Measurements from ENCODE around the gene OBSCN.

Gene OBSCN

GRCh38 chr1:228190778-228191177 is 17.1 kb upstream of the OBSCN start:
- no peak for DNase-seq

- no peak for DNase-seq
Measured at GRCh38 chr1:228194436-228194835, 13.4 kb upstream of the OBSCN start.

- DNase-seq, result no peak
Measured at GRCh38 chr1:228194921-228195812, 12.7 kb upstream of the OBSCN start.

GRCh38 chr1:228197555-228198147 is 10.2 kb upstream of the OBSCN start:
- DNase-seq, result no peak

GRCh38 chr1:228198977-228199590 is 8.8 kb upstream of the OBSCN start:
- DNase-seq, result no peak

GRCh38 chr1:228204958-228205357 is 2.9 kb upstream of the OBSCN start:
- no peak for DNase-seq

GRCh38 chr1:228205526-228206436 is 2.1 kb upstream of the OBSCN start:
- no peak for DNase-seq

- peak; percentile 55 for DNase-seq
Measured at GRCh38 chr1:228206582-228207351, 1.1 kb upstream of the OBSCN start.

- no peak for DNase-seq
Measured at GRCh38 chr1:228207381-228207810, 448 bp upstream of the OBSCN start.

- no peak for DNase-seq
Measured at GRCh38 chr1:228208831-228209551, 1.1 kb downstream of the OBSCN start.

- no peak for DNase-seq
Measured at GRCh38 chr1:228209657-228210056, 1.8 kb downstream of the OBSCN start.

- no peak for DNase-seq
Measured at GRCh38 chr1:228210076-228210651, 2.3 kb downstream of the OBSCN start.

GRCh38 chr1:228210712-228211530 is 3.1 kb downstream of the OBSCN start:
- no peak for DNase-seq

- no peak for DNase-seq
Measured at GRCh38 chr1:228211531-228212414, 3.9 kb downstream of the OBSCN start.

- no peak for DNase-seq
Measured at GRCh38 chr1:228212415-228212965, 4.6 kb downstream of the OBSCN start.

GRCh38 chr1:228212966-228213844 is 5.4 kb downstream of the OBSCN start:
- DNase-seq, result peak; percentile 90
